HepG2 (cell line): ENCODE results near the gene CACNA1G. TPM values are rescaled to one million over a fixed set of nuclear protein-coding genes. Genes with fewer than 3 reads are reported as not detected.

ENCODE experiments used
- BATF2 ChIP-seq: sonication (generic); formaldehyde crosslinking; IDR thresholded peaks from 2 replicates; pipeline ENCODE4 v1.8.0; 2022; ENCODE audit warnings: mild to moderate bottlenecking, missing genetic modification reagents, moderate library complexity
- CEBPG ChIP-seq: IDR thresholded peaks from 2 replicates; pipeline ENCODE4 v1.6.1; 2016
- CSRNP1 ChIP-seq: sonication (generic); formaldehyde crosslinking; IDR thresholded peaks from 2 replicates; pipeline ENCODE4 v1.8.1; 2023; ENCODE audit warnings: mild to moderate bottlenecking, missing genetic modification reagents
- HNF4G ChIP-seq, 2 experiments: sonication (generic) in 1 of 2; formaldehyde crosslinking in 1 of 2; IDR thresholded peaks; 2 replicates each; pipeline versions ENCODE4 v1.4.0 to v1.6.1; 2011 to 2020; ENCODE audit warnings: borderline replicate concordance in 2 of 2, low read depth in 2 of 2, mild to moderate bottlenecking in 2 of 2, low read length in 1 of 2, missing genetic modification reagents in 1 of 2, moderate library complexity in 1 of 2
- KAT8 ChIP-seq: IDR thresholded peaks from 2 replicates; pipeline ENCODE4 v1.6.1; 2016; ENCODE audit warnings: missing genetic modification reagents, missing compliant biosample characterization
- PCBP2 ChIP-seq: fragments of 200-400 bp; formaldehyde crosslinking; optimal IDR thresholded peaks from 2 replicates; pipeline ENCODE3; 2018; ENCODE audit warnings: low read length, low read depth; ENCODE audit not compliant: poor library complexity, severe bottlenecking
- PHF20 ChIP-seq: sonication (generic); formaldehyde crosslinking; IDR thresholded peaks from 2 replicates; pipeline ENCODE4 v1.5.0; 2020; ENCODE audit warnings: mild to moderate bottlenecking, missing genetic modification reagents
- RXRA ChIP-seq: sonication (generic); formaldehyde crosslinking; IDR thresholded peaks from 2 replicates; pipeline ENCODE4 v1.5.1; 2020; ENCODE audit warnings: missing genetic modification reagents
- ZBTB4 ChIP-seq: sonication (generic); formaldehyde crosslinking; IDR thresholded peaks from 2 replicates; pipeline ENCODE4 v1.4.0; 2020; ENCODE audit warnings: missing genetic modification reagents, mild to moderate bottlenecking, borderline replicate concordance
- ZNF510 ChIP-seq: sonication (generic); formaldehyde crosslinking; IDR thresholded peaks from 2 replicates; pipeline ENCODE4 v1.4.0; 2020; ENCODE audit warnings: low read depth, mild to moderate bottlenecking, missing genetic modification reagents
- ZNF564 ChIP-seq: sonication (generic); formaldehyde crosslinking; IDR thresholded peaks from 2 replicates; pipeline ENCODE4 v1.8.1; 2023; ENCODE audit warnings: mild to moderate bottlenecking, missing genetic modification reagents
- ZNF792 ChIP-seq: IDR thresholded peaks from 2 replicates; pipeline ENCODE4 v1.6.1; 2016
- polyA plus RNA-seq, 8 experiments: library from polyadenylated mRNA; depleted of rRNA in 3 of 8; stranded (reverse) in 7 of 8; unstranded in 1 of 8; fragments of >200 nt; fragmentation: Illumina TruSeq in 4 of 8; extraction: Trizol in 4 of 8; gene quantifications; 2 replicates each; pipeline versions ENCODE4 v1.2.1 to v1.2.3, GENCODE V29; 2011 to 2016; ENCODE audit warnings: low read depth in 4 of 8, missing spikeins in 1 of 8, mixed read lengths in 1 of 8; ENCODE audit not compliant: insufficient read depth in 1 of 8
- total RNA-seq, 5 experiments: library from RNA; depleted of rRNA; stranded (reverse); fragments of >200 nt; fragmentation: Illumina TruSeq; extraction: Trizol; gene quantifications; 2 replicates each; pipeline ENCODE4 v1.2.3, GENCODE V29; 2016; ENCODE audit warnings: low read depth in 1 of 5
- TF ChIP-seq, protein P1 (sequence below): sonication (generic); formaldehyde crosslinking; IDR thresholded peaks from 2 replicates; pipeline ENCODE4 v1.8.0; 2022; ENCODE audit warnings: missing genetic modification reagents, mild to moderate bottlenecking, borderline replicate concordance
- TF ChIP-seq, protein P2 (sequence below): sonication (generic); formaldehyde crosslinking; IDR thresholded peaks from 2 replicates; pipeline ENCODE4 v1.8.0; 2022; ENCODE audit warnings: low read depth, missing genetic modification reagents
- TF ChIP-seq, protein P3 (sequence below): sonication (generic); formaldehyde crosslinking; IDR thresholded peaks from 2 replicates; pipeline ENCODE4 v1.5.0; 2020; ENCODE audit warnings: mild to moderate bottlenecking, missing genetic modification reagents

Gene CACNA1G
- total and polyA plus RNA-seq, 2 of the 13 experiments (the other 11 are each of a cell fraction or from before 2014, with no cell fraction given): 0.02 TPM; not detected in 1

DNA sequence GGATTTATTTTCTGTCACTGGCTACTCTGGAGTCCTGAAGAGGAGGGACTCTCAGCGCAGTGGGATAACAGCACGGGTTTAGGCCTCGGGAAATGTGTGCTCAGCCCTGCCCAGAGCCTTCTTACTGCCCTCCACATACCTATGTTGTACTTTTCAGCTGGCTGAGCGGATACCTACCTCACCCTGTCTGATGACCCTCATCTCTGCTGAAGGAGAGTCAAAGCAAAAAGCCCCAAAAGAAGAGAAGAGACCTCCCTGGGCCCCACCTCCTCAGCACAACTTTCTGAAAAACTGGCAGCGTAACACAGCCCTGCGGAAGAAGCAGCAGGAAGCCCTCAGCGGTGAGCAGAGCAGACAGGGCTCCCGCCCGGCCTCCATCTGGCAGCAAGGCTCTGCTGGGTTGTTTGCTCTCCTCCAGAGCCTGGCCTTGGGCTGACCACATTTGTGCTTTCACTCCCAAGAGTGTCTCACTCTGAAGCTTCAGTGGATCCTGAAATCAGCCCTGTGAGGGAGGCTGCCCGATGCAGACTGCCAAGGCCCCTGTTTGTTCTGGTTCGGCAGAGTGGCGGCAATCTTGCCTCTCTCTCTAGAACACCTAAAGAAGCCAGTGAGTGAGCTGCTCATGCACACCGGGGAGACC is 42.0 kb upstream of the CACNA1G start (continued):
- TF ChIP-seq HNF4G (IDR thresholded peaks at IDR 0.05; ENCODE audit: borderline replicate concordance, low read depth, low read length) (no peak), HNF4G (CRISPR knock-in tag; IDR thresholded peaks at IDR 0.05; ENCODE audit: borderline replicate concordance, low read depth) (no peak), RXRA (CRISPR knock-in tag) (peak; percentile 28; the same call in 1 of the 2 replicates), BATF2 (no peak), CEBPG (no peak), ZBTB4 (CRISPR knock-in tag) (0 out of 2 replicates have a peak, but pooled peaks have one; percentile 6), PCBP2 (no peak), ZNF792 (CRISPR knock-in tag) (peak; percentile 24; the same call in 1 of the 2 replicates), KAT8 (no peak; the same call in 1 of the 2 replicates), ZNF510 (CRISPR knock-in tag) (0 out of 2 replicates have a peak, but pooled peaks have one; percentile 12), ZNF564 (CRISPR knock-in tag) (no peak), CSRNP1 (CRISPR knock-in tag) (no peak), PHF20 (CRISPR knock-in tag) (no peak)
- TF ChIP-seq, protein P1, sequence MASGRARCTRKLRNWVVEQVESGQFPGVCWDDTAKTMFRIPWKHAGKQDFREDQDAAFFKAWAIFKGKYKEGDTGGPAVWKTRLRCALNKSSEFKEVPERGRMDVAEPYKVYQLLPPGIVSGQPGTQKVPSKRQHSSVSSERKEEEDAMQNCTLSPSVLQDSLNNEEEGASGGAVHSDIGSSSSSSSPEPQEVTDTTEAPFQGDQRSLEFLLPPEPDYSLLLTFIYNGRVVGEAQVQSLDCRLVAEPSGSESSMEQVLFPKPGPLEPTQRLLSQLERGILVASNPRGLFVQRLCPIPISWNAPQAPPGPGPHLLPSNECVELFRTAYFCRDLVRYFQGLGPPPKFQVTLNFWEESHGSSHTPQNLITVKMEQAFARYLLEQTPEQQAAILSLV (CRISPR knock-in tag): peak; percentile 39; the same call in 1 of the 2 replicates
- TF ChIP-seq, protein P2, sequence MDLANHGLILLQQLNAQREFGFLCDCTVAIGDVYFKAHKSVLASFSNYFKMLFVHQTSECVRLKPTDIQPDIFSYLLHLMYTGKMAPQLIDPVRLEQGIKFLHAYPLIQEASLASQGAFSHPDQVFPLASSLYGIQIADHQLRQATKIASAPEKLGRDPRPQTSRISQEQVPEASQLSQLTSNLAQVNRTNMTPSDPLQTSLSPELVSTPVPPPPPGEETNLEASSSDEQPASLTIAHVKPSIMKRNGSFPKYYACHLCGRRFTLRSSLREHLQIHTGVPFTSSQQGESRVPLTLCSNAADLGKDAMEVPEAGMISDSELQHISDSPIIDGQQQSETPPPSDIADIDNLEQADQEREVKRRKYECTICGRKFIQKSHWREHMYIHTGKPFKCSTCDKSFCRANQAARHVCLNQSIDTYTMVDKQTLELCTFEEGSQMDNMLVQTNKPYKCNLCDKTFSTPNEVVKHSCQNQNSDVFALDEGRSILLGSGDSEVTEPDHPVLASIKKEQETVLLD (CRISPR knock-in tag): no peak
- TF ChIP-seq, protein P3, sequence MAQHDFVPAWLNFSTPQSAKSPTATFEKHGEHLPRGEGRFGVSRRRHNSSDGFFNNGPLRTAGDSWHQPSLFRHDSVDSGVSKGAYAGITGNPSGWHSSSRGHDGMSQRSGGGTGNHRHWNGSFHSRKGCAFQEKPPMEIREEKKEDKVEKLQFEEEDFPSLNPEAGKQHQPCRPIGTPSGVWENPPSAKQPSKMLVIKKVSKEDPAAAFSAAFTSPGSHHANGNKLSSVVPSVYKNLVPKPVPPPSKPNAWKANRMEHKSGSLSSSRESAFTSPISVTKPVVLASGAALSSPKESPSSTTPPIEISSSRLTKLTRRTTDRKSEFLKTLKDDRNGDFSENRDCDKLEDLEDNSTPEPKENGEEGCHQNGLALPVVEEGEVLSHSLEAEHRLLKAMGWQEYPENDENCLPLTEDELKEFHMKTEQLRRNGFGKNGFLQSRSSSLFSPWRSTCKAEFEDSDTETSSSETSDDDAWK (CRISPR knock-in tag): no peak
